ENCODE data around the gene G6PD.
"Not testable (repeated sequence)": the region's sequence is repeated elsewhere in the genome, so short reads cannot be mapped to it uniquely, and the experiment has no call there.

DNA sequence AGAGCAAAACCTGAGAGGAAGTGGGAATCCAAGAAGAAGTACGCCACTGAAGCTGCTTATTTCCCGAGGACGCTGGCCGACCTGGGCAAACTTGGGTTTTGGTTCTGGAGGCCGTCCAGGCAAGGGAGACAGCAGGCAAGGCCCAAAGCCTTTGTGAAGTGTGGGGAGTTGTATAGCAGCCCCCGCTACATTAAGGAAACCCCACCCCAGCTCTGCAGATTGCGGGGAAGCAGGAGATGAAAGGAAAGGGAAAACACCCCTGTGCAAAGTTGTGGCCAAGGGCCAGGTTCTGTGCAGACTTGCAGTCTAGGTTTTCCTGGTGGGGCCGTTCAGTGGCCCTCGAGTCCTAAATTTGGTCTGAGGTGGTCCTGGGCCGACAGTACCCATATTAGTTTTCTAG is 26.4 kb upstream of the G6PD start:
- TF ChIP-seq EZH2phosphoT487 (IDR thresholded peaks at IDR 0.05; ENCODE audit: insufficient read depth, low read depth); EZH2 (IDR thresholded peaks at IDR 0.05; ENCODE audit: insufficient read depth, poor library complexity, severe bottlenecking): not testable (repeated sequence)
